GM12864 (cell line): ENCODE data around the gene RHCE.
A peak's percentile ranks its signal among the peaks of the same experiment; 100 is the strongest.
"Not testable (repeated sequence)": the region's sequence is repeated elsewhere in the genome, so short reads cannot be mapped to it uniquely, and the experiment has no call there.

Experiments used
- DNase-seq: peaks from one replicate; pipeline ENCODE4 v3.0.0-alpha.2; 2011; ENCODE audit warnings: low read depth
- H3K4me3 ChIP-seq: 2 replicates; pipeline ENCODE4 v1.5.1; 2011; ENCODE audit warnings: mild to moderate bottlenecking, low read depth, low read length, control low read depth
- CTCF ChIP-seq: IDR thresholded peaks from 2 replicates; pipeline ENCODE4 v1.5.1; 2011; ENCODE audit warnings: low read depth, mild to moderate bottlenecking, moderate library complexity, low read length, control low read depth, inconsistent platforms; ENCODE audit errors: missing control alignments

The RHCE gene

GRCh38 chr1:25402947-25403803 is 17.4 kb downstream of the RHCE start:
- not testable (repeated sequence) for H3K4me3 ChIP-seq, DNase-seq
- TF ChIP-seq CTCF, result peak; percentile 36

DNA sequence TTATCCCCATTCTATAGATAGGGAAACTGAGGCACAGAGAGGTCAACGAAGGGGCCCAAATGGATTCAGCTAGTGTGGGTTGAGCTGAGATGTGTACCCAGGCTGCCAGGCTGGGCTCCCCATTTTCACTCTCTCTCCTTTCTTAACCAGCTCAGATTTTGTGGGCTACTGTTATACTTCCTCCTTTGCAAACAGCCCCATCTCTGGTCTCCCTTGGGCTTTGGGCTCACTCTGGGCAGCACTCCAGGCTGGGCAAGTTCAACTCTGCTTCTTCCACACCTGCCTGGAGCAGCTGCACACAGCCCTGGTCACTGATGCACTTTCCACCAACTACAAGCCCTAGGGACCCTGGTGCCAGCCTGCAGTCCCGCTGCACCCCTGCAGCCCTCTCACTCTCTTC is 22.5 kb downstream of the RHCE start:
- H3K4me3 ChIP-seq, DNase-seq: not testable (repeated sequence)

DNA sequence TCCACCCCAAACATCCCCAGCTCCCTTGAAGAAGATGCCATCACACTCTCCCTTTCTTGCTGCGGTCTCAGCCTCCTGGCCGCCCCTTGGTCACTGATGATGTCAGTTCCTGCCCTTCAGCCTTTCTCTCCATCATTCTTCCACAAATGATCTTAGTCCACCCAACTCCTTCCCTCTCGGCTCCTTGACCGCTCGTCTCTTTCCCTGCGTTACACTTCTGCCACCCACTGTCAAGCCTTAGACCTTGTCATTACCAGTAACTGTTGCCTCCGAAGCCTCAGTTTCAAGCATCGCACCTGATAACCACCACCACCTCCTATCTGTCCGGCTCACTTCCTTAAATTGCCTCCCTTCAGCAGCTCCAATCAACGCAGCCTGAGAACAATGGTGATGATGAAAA is 23.1 kb downstream of the RHCE start:
- DNase-seq, H3K4me3 ChIP-seq: not testable (repeated sequence)

DNA sequence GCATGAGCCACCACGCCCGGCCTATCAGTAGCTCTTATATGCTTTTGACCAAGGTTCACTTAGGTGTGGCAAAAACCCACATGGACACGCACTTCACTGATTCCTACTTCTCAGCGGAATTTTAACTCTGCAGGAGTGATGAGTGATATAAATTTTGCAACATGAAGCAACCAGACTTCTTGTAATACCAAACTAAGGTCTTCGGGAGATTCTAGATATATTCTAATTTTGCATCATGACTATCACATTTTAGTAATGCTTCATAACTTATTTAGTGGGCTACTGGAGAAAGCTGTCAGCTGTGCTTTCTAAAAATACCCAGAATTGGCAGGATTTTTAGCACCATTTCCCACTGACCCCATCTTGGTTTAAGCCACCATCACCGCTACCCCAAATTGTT is 27.8 kb downstream of the RHCE start:
- DNase-seq, result no peak
- no peak overlapping the region for H3K4me3 ChIP-seq
- no peak for TF ChIP-seq CTCF

GRCh38 chr1:25389721-25390120 is 30.9 kb downstream of the RHCE start:
- not testable (repeated sequence) for DNase-seq, H3K4me3 ChIP-seq

- not testable (repeated sequence) for H3K4me3 ChIP-seq, DNase-seq
Measured at GRCh38 chr1:25388691-25389090, 31.9 kb downstream of the RHCE start.

DNA sequence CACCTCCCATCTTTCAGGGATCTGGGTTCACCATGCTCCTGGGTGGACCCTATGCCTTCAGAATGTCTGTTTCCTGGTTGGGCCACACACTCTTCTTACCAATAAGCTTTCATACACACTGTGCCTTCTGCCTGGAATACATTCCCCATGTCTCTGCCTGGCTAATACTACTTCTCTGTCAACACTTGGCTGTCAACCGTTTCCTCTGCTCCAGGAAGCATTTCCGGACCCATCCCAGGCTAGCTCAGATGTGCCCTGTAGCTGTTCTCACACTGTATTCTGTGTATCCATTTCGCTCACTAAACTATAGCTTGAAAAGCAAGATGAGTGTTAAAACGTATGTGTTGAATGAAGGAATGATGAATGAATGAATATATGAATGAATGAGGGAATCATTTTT is 33.5 kb downstream of the RHCE start:
- DNase-seq, H3K4me3 ChIP-seq: not testable (repeated sequence)

GRCh38 chr1:25383875-25384274 is 36.8 kb downstream of the RHCE start:
- DNase-seq, H3K4me3 ChIP-seq: not testable (repeated sequence)

DNA sequence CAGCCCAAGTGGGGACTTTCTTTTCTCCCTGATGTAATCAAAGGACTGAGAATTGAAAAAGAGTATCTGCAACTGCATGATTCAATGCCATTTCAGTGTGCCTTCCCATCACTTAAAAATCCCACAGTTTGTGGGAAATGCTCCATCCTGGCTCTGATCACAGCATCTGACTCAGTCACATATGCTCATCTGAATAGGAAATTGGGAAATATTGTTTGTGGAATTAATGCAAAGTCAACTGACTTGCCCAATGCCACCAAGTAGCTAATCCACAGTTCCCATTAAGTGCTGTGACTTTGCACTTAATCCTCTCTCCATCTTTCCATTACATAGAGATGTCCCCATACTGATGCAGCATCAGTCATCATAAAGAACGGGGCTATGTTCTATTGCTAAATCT is 37.5 kb downstream of the RHCE start:
- not testable (repeated sequence) for DNase-seq, H3K4me3 ChIP-seq

DNA sequence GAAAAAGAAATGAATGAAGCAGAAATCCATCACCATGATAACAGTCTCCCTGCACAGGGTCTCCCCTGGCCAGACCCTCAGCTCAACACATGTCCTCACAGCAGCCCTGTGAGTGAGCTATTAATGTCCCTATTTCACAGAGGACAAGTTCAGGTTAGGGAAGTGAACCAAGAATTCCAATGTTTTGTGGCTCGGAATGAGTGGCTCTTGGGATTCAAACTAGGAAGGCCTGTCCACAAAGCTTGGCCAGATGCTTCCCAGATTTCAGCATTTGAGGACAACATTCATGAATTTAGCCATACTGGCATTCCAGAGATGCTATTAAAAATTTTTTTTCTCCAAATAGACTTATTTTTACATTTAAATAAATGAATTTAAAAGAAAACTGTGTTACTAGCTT is 38.1 kb downstream of the RHCE start:
- H3K4me3 ChIP-seq, DNase-seq: not testable (repeated sequence)

DNA sequence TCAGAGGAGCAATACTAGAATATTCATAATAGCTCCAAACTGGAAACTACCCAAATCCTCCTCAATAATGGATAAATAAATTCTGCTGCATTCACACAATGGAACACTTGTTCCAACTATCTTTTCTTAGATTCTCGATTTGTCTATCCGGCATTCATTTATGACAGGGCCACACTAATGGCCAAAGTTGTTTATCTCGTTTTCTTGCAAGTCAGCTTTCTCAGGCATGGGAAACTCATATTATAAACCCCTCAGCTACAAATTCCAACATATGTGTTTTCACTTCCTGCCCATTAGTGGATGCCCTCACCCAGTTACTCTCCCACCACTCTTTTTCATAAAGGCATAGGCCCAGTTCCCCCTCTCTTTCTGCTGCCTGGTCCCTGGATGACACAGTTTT is 42.3 kb downstream of the RHCE start:
- not testable (repeated sequence) for H3K4me3 ChIP-seq, DNase-seq

DNA sequence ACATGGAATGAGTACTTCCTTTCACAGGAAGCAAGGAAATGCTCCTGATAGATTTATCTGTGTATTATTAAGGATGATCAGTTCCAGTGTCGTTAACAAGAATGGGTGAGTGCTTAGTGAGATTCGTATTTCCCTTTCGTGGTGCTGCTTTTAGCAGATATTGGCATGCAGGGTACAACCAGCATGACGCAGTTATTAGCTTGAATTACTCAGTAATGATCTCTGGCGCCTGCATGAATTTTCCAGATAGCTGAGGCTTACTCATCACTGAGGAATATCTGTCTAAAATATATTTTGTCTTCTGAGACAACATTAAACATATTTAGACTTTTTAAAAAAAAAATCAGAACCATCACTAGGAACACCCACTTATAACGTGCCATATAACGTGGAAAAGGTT is 48.9 kb downstream of the RHCE start:
- DNase-seq, result not testable (repeated sequence)

DNA sequence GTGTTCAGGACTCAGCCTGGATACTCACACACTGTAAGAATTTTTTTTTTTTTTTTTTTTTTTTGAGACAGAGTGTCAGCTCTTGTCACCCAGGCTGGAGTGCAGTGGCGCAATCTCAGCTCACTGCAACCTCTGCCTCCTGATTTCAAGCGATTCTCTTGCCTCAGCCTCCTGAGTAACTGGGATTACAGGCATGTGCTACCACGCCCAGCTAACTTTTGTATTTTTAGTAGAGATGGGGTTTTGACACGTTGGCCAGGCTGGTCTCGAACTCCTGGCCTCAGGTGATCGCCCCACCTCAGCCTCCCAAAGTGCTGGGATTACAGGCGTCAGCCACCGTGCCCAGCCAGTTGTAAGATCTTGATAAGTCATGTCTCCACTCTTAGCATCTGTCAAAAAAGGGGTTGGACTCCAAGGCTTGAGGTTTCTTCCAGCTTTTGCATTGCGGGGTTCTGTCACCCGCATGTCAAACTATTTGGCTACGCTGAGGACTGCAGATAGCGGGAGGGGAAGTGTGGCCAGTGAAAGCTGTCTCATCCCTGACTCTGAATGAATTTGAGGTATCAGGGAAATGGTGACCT is 50.8 kb downstream of the RHCE start:
- H3K4me3 ChIP-seq, DNase-seq: not testable (repeated sequence)

More for the DNA sequence above, 48.9 kb downstream of the RHCE start:
- not testable (repeated sequence) for H3K4me3 ChIP-seq
